ENCODE data around the gene UBA5. TPM values are rescaled to one million over a fixed set of nuclear protein-coding genes. Genes with fewer than 3 reads are reported as not detected.

UBA5 gene
- total RNA-seq, 4 donors from 2014 or later = 19.9 to 50.9 (median 34.4) TPM

DNA sequence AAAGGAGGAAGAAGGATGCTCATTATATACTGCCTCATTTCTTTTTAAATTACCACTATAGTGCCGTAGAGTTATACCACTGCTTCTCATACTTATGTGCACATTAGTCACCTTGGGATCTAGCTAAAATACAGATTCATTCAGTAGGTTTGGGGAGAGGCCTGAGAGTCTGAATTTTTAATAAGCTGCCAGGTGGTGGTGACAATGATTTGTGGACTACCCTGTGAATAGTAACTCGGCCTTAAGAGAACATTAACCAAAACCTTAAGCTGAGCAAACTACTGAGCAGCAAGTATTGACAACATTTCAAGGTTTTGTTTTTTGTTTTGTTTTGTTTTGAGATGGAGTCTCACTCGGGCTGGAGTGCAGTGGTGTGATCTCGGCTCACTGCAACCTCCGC lies 19.8 kb downstream of the UBA5 start:
- TF ChIP-seq EP300 (IDR thresholded peaks at IDR 0.05) (no peak), POLR2A (IDR thresholded peaks at IDR 0.05) (no peak)
- TF ChIP-seq, protein P1, sequence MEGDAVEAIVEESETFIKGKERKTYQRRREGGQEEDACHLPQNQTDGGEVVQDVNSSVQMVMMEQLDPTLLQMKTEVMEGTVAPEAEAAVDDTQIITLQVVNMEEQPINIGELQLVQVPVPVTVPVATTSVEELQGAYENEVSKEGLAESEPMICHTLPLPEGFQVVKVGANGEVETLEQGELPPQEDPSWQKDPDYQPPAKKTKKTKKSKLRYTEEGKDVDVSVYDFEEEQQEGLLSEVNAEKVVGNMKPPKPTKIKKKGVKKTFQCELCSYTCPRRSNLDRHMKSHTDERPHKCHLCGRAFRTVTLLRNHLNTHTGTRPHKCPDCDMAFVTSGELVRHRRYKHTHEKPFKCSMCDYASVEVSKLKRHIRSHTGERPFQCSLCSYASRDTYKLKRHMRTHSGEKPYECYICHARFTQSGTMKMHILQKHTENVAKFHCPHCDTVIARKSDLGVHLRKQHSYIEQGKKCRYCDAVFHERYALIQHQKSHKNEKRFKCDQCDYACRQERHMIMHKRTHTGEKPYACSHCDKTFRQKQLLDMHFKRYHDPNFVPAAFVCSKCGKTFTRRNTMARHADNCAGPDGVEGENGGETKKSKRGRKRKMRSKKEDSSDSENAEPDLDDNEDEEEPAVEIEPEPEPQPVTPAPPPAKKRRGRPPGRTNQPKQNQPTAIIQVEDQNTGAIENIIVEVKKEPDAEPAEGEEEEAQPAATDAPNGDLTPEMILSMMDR (IDR thresholded peaks at IDR 0.05) = no peak
- peaks cover 0 to 99% (median 0%) of the 10 kb centered on the region in 3 donors for H3K36me3 ChIP-seq
- H3K4me1 ChIP-seq = no peaks in the 10 kb centered on the region
- H3K4me3 ChIP-seq = no peak overlapping the region
- no peaks in the 10 kb centered on the region for H3K27me3 ChIP-seq
- H3K9me3 ChIP-seq = no peaks in the 10 kb centered on the region
- WGBS, 2 donors = 82 to 84% methylated on average over 5 of the region's 5 CpGs
- no peak for DNase-seq (ENCODE audit: low spot score in 2 of 2)
- H3K27ac ChIP-seq = no peak overlapping the region

DNA sequence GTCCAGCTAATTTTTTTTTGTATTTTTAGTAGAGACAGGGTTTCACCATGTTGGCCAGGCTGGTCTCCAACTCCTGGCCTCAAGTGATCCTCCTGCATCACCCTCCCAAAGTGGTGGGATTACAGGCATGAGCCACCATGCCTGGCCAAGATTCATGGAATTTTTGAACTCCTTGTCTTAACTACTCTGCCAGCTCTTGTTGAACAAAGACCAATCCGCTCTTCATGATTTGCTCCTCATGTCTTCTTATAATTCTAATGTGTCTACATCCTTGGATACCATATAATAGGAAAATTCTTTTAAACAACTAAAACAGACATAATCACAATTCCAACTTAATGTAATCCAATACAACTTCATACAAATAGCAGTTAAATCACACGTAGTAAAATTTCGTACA lies 21.3 kb downstream of the UBA5 start:
- WGBS, 2 donors = 94% methylated on average over 3 of the region's 3 CpGs
- no peak for DNase-seq (ENCODE audit: low spot score in 2 of 2)
- Histone ChIP-seq H3K27ac (no peak overlapping the region), H3K36me3 (peaks cover 0 to 99% (median 6%) of the 10 kb centered on the region in 3 donors), H3K4me1 (no peaks in the 10 kb centered on the region), H3K27me3 (no peaks in the 10 kb centered on the region), H3K9me3 (no peaks in the 10 kb centered on the region), H3K4me3 (no peak overlapping the region)
- TF ChIP-seq, protein P1 (IDR thresholded peaks at IDR 0.05) = no peak
- no peak for TF ChIP-seq EP300 (IDR thresholded peaks at IDR 0.05)
- no peak for TF ChIP-seq POLR2A (IDR thresholded peaks at IDR 0.05)

DNA sequence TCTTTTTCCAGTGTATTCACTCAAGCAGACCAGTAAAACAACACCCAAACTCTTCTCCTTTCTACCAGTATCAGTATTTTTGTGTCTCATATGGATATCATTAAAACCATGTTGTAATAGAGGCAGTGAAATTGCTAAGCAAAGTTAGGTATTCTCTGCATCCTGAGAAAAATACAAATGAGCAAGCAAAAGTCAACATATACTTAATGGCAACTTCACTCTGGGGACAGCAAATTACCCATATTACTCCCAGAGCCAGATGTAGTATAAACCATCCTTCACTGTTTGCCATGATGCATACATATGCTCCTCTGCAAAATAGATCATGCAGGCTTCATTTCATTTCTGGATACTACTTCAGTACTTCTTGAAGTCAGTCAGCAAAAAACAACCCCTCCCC lies 22.1 kb downstream of the UBA5 start:
- no peak overlapping the region for H3K4me3 ChIP-seq
- H3K27me3 ChIP-seq = no peaks in the 10 kb centered on the region
- no peaks in the 10 kb centered on the region for H3K4me1 ChIP-seq
- TF ChIP-seq, protein P1 (IDR thresholded peaks at IDR 0.05) = no peak
- TF ChIP-seq POLR2A (IDR thresholded peaks at IDR 0.05) = no peak
- TF ChIP-seq EP300 (IDR thresholded peaks at IDR 0.05) = no peak
- peaks cover 0 to 97% (median 6%) of the 10 kb centered on the region in 3 donors for H3K36me3 ChIP-seq
- DNase-seq (ENCODE audit: low spot score in 2 of 2) = no peak
- no peak overlapping the region for H3K27ac ChIP-seq
- no peaks in the 10 kb centered on the region for H3K9me3 ChIP-seq

DNA sequence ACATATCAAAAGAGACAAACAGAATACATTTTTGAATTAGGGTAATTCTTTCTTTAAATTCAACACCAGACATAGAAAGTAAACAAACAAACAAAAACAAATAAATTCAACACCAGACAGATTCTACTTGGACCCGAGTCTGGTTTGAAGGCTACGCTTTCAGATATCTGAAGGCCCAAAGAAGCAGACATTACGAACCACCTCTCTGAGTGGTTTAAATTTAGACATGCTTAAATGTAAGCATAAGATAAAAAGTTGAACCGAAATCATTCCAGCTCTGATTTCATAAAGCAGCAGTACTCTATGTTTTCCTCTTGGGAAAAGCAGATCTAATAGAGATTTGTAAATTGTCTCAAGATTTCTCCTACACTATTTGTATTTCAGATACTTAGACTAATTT lies 29.9 kb downstream of the UBA5 start:
- H3K27me3 ChIP-seq = no peaks in the 10 kb centered on the region
- 82 to 96% methylated on average over 4 of the region's 4 CpGs for WGBS, 2 donors
- no peak for DNase-seq (ENCODE audit: low spot score in 2 of 2)
- no peak for TF ChIP-seq POLR2A (IDR thresholded peaks at IDR 0.05)
- no peak for TF ChIP-seq EP300 (IDR thresholded peaks at IDR 0.05)
- TF ChIP-seq, protein P1 (IDR thresholded peaks at IDR 0.05) = no peak
- peaks cover 4 to 90% (median 6%) of the 10 kb centered on the region in 3 donors for H3K36me3 ChIP-seq
- H3K4me3 ChIP-seq = no peak overlapping the region
- no peak overlapping the region for H3K27ac ChIP-seq
- H3K4me1 ChIP-seq = no peaks in the 10 kb centered on the region
- H3K9me3 ChIP-seq = no peaks in the 10 kb centered on the region

DNA sequence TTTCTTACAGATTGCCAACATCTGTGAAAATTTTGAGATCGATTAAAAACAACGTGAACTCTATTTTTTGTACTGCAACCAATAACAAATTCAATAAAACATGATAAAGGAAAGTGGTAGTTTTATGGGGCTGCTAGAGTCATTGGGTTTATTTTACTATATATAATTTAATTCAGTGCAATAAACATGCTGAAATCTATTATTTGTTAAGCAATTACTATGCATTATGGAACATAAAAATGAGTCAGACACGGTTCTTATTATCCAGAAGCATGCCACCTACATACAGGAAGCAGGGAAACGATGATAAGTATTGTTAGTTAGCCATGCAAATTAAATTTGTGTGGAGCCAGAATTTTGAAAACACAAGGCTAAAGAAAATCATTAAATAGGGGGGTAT lies 34.9 kb downstream of the UBA5 start:
- H3K4me1 ChIP-seq = no peaks in the 10 kb centered on the region
- H3K27me3 ChIP-seq = no peaks in the 10 kb centered on the region
- H3K36me3 ChIP-seq = peaks cover 3 to 90% (median 9%) of the 10 kb centered on the region in 3 donors
- no peak for TF ChIP-seq POLR2A (IDR thresholded peaks at IDR 0.05)
- WGBS, 2 donors = 76 to 79% methylated on average over 4 of the region's 4 CpGs
- no peak for DNase-seq (ENCODE audit: low spot score in 2 of 2)
- no peak overlapping the region for H3K4me3 ChIP-seq
- H3K9me3 ChIP-seq = no peaks in the 10 kb centered on the region
- no peak overlapping the region for H3K27ac ChIP-seq

DNA sequence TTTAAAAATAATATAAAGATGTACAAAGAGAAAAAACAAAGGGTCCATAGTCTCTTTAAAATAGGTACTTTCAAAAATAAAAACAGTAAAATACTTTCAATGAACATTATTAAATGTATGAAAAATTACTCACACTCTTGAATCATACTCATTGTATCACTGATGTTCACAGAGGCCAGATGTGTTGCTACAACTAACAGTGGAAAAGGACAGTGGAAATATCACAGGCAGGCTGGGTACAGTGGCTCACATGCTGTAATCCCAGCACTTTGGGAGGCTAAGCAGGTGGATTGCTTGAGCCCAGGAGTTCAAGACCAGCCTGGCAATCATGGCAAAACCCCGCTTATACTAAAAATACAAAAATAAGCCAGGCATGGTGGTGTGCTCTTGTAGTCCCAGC lies 35.3 kb downstream of the UBA5 start:
- no peak for DNase-seq (ENCODE audit: low spot score in 2 of 2)
- TF ChIP-seq, protein P1 (IDR thresholded peaks at IDR 0.05) = no peak
- TF ChIP-seq EP300 (IDR thresholded peaks at IDR 0.05) = no peak
- TF ChIP-seq POLR2A (IDR thresholded peaks at IDR 0.05) = no peak
- Histone ChIP-seq H3K4me3 (no peak overlapping the region), H3K4me1 (no peaks in the 10 kb centered on the region), H3K27ac (no peak overlapping the region), H3K27me3 (no peaks in the 10 kb centered on the region), H3K9me3 (no peaks in the 10 kb centered on the region), H3K36me3 (peaks cover 3 to 90% (median 9%) of the 10 kb centered on the region in 3 donors)
- WGBS, 2 donors = 86 to 96% methylated on average over 1 of the region's 1 CpG
